OCI-LY3 (cell line): Measurements from ENCODE around the gene CXCL16.

Experiments
- H2AFZ ChIP-seq: fragments of 200-600, 300-600 bp; shearing (Covaris generic); 2 replicates; pipeline ENCODE4 v1.6.0; 2014; ENCODE audit warnings: antibody characterized with exemption, low read depth, low read length
- H3K27ac ChIP-seq: fragments of 200-600, 300-600 bp; sonication (generic); 2 replicates; pipeline ENCODE4 v1.5.1; 2014; ENCODE audit warnings: mild to moderate bottlenecking, low read length, moderate library complexity, mixed read lengths
- H3K27me3 ChIP-seq: fragments of 200-600, 300-600 bp; sonication (generic); 2 replicates; pipeline ENCODE4 v1.6.1; 2014; ENCODE audit warnings: low read depth, low read length, mixed read lengths
- H3K36me3 ChIP-seq: fragments of 200-600, 300-600 bp; sonication (generic); replicated peaks from 2 replicates; pipeline ENCODE3; 2014; ENCODE audit warnings: low read depth, low read length, mixed read lengths
- H3K4me1 ChIP-seq: fragments of 300-600, 200-600 bp; sonication (generic); 2 replicates; pipeline ENCODE4 v1.6.1; 2014; ENCODE audit warnings: low read length, mixed read lengths
- H3K4me2 ChIP-seq: fragments of 200-600, 300-600 bp; sonication (generic); 2 replicates; pipeline ENCODE4 v1.6.1; 2014; ENCODE audit warnings: low read length, mixed read lengths
- H3K4me3 ChIP-seq: fragments of 300-600, 200-600 bp; sonication (generic); 2 replicates; pipeline ENCODE4 v1.5.1; 2014; ENCODE audit warnings: antibody characterized with exemption, mild to moderate bottlenecking, low read length, moderate library complexity
- H3K79me2 ChIP-seq: fragments of 300-600, 200-600 bp; shearing (Covaris generic); 2 replicates; pipeline ENCODE4 v1.6.1; 2014; ENCODE audit warnings: mild to moderate bottlenecking, low read length, mixed read lengths
- H3K9ac ChIP-seq: fragments of 300-600, 200-600 bp; shearing (Covaris generic); 2 replicates; pipeline ENCODE4 v1.6.0; 2014; ENCODE audit warnings: mild to moderate bottlenecking, low read length, moderate library complexity
- H3K9me3 ChIP-seq: fragments of 200-600, 300-600 bp; shearing (Covaris generic); 2 replicates; pipeline ENCODE4 v1.6.1; 2014; ENCODE audit warnings: low read length, mixed read lengths; ENCODE audit not compliant: insufficient read depth
- H4K20me1 ChIP-seq: fragments of 200-600, 300-600 bp; sonication (generic); 2 replicates; pipeline ENCODE4 v1.6.1; 2016; ENCODE audit warnings: low read length, mixed read lengths; ENCODE audit not compliant: insufficient read depth
- EZH2phosphoT487 ChIP-seq: fragments of 200-600 bp; shearing (Covaris generic); IDR thresholded peaks from 2 replicates; pipeline ENCODE4 v1.6.1; 2018; ENCODE audit warnings: antibody characterized with exemption, mixed run types, low read depth
- TF ChIP-seq, protein P1 (sequence below): fragments of 200-600, 300-600 bp; sonication (generic); IDR thresholded peaks from 2 replicates; pipeline ENCODE4 v1.5.1; 2014; ENCODE audit warnings: antibody characterized with exemption, low read length, low read depth

Gene CXCL16

GRCh38 chr17:4720787-4721186 is 18.9 kb downstream of the CXCL16 start:
- Histone ChIP-seq H3K4me1 (no peaks in the 10 kb centered on the region), H3K27ac (no peak overlapping the region), H3K9me3 (no peaks in the 10 kb centered on the region), H3K79me2 (no peaks in the 10 kb centered on the region), H3K4me2 (no peak overlapping the region), H2AFZ (no peak overlapping the region), H3K36me3 (no peaks in the 10 kb centered on the region), H3K4me3 (no peak overlapping the region), H3K9ac (no peak overlapping the region), H4K20me1 (no peaks in the 10 kb centered on the region), H3K27me3 (no peaks in the 10 kb centered on the region)
- TF ChIP-seq EZH2phosphoT487, result no peak
- TF ChIP-seq, protein P1, sequence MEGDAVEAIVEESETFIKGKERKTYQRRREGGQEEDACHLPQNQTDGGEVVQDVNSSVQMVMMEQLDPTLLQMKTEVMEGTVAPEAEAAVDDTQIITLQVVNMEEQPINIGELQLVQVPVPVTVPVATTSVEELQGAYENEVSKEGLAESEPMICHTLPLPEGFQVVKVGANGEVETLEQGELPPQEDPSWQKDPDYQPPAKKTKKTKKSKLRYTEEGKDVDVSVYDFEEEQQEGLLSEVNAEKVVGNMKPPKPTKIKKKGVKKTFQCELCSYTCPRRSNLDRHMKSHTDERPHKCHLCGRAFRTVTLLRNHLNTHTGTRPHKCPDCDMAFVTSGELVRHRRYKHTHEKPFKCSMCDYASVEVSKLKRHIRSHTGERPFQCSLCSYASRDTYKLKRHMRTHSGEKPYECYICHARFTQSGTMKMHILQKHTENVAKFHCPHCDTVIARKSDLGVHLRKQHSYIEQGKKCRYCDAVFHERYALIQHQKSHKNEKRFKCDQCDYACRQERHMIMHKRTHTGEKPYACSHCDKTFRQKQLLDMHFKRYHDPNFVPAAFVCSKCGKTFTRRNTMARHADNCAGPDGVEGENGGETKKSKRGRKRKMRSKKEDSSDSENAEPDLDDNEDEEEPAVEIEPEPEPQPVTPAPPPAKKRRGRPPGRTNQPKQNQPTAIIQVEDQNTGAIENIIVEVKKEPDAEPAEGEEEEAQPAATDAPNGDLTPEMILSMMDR, result no peak

DNA sequence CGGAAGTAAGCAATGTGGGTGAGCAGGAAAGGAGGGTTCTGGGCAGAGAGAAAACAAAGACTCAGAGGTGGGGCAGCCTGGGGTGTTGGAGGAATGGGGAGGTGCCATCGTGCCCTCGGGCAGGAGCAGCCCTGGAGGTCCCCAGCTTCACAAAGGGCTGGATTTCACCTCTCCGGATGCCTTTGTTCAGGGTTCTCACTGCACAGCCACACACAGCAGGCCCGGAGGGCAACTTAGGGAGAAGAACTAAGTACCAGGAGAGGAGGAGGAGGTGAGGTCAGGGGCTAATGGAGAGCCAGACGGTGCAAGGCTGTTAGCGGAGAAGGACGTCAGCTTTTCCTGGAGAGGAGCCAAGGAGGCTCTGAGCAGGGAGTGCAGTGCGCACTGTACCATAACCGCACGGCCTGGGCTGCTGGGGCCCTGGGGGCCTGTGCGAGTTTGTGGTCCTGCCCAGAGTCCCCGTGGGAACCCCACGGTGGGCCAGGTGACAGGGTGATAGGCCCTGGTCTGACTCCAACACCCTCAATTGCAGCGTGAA is 20.0 kb downstream of the CXCL16 start:
- Histone ChIP-seq H3K36me3 (no peaks in the 10 kb centered on the region), H3K79me2 (no peaks in the 10 kb centered on the region), H3K4me3 (no peak overlapping the region), H3K9me3 (no peaks in the 10 kb centered on the region), H2AFZ (no peak overlapping the region), H3K4me2 (no peak overlapping the region), H3K9ac (no peak overlapping the region), H3K27me3 (no peaks in the 10 kb centered on the region), H4K20me1 (no peaks in the 10 kb centered on the region), H3K4me1 (no peaks in the 10 kb centered on the region), H3K27ac (no peak overlapping the region)
- TF ChIP-seq EZH2phosphoT487, result no peak
- TF ChIP-seq, protein P1, result no peak

DNA sequence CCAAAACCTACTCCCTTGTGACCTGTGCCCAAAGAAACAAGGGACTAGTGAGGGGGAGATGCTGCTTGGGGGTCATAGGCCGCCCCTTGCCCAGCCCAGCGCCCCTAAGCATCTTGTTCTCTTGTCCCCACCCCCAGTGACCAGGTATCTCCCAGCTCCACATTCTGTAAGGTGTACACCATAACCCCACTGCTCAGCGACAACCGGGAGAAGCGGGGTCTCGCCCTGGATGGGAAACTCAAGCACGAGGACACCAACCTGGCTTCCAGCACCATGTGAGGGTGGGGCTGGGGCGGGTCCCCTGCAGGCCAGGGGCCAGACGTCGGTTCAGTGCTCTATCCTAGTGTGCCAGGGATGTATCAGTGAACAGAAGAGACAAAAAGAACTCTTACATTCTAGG is 20.6 kb downstream of the CXCL16 start:
- Histone ChIP-seq H3K9me3 (no peaks in the 10 kb centered on the region), H3K9ac (no peak overlapping the region), H4K20me1 (no peaks in the 10 kb centered on the region), H3K79me2 (no peaks in the 10 kb centered on the region), H2AFZ (no peak overlapping the region), H3K4me3 (no peak overlapping the region), H3K36me3 (no peaks in the 10 kb centered on the region), H3K27me3 (no peaks in the 10 kb centered on the region), H3K4me1 (no peaks in the 10 kb centered on the region), H3K27ac (no peak overlapping the region), H3K4me2 (no peak overlapping the region)
- TF ChIP-seq, protein P1, result no peak

- no peak overlapping the region for H2AFZ ChIP-seq
- H3K4me3 ChIP-seq, result no peak overlapping the region
- no peak overlapping the region for H3K27ac ChIP-seq
- no peaks in the 10 kb centered on the region for H3K79me2 ChIP-seq
- no peaks in the 10 kb centered on the region for H3K4me1 ChIP-seq
- H3K9me3 ChIP-seq, result no peaks in the 10 kb centered on the region
- no peak for TF ChIP-seq EZH2phosphoT487
- TF ChIP-seq, protein P1, result no peak
- no peak overlapping the region for H3K4me2 ChIP-seq
- no peak overlapping the region for H3K9ac ChIP-seq
- no peaks in the 10 kb centered on the region for H4K20me1 ChIP-seq
- no peaks in the 10 kb centered on the region for H3K27me3 ChIP-seq
- no peaks in the 10 kb centered on the region for H3K36me3 ChIP-seq
These were observed 21.5 kb downstream of the CXCL16 start for GRCh38 chr17:4718276-4718675.
